ENCODE measurements around the gene PPWD1. TPM values are rescaled to one million over a fixed set of nuclear protein-coding genes. Genes with fewer than 3 reads are reported as not detected.

Gene PPWD1
- total RNA-seq, 1 experiment from 2014 or later = 44.5 TPM

Other genes starting within 250 kb of the PPWD1 start
- gene ADAMTS6, start 81.4 kb upstream of the PPWD1 start, total RNA-seq (2022) = 0.23 and 0.67 TPM in 2 replicates
- gene CENPK, start 128 bp upstream of the PPWD1 start, total RNA-seq (2022) = 56.4 TPM in 2 replicates
- 11.0 and 12.0 TPM in 2 replicates for gene TRIM23, start 61.0 kb downstream of the PPWD1 start, total RNA-seq (2022)
- 4.3 and 4.7 TPM in 2 replicates for gene SHLD3, start 61.7 kb downstream of the PPWD1 start, total RNA-seq (2022)
- 18.7 and 19.6 TPM in 2 replicates for gene TRAPPC13, start 61.7 kb downstream of the PPWD1 start, total RNA-seq (2022)
- 12.0 and 13.0 TPM in 2 replicates for gene SGTB, start 158.8 kb downstream of the PPWD1 start, total RNA-seq (2022)
- gene NLN, start 158.9 kb downstream of the PPWD1 start, total RNA-seq (2022) = 34.8 and 36.0 TPM in 2 replicates

All from Caco-2 (cell line).